Ectodermal cell (in vitro differentiated cells): ENCODE data around the gene PDCD4.
"Not testable (repeated sequence)": the region's sequence is repeated elsewhere in the genome, so short reads cannot be mapped to it uniquely, and the experiment has no call there.

ENCODE experiments used
- H3K27ac ChIP-seq: 2 replicates; pipeline ENCODE4 v1.7.0; 2013; ENCODE audit warnings: mild to moderate bottlenecking, low read depth, low read length; ENCODE audit not compliant: insufficient read depth, poor library complexity, severe bottlenecking
- H3K27me3 ChIP-seq: 2 replicates; pipeline ENCODE4 v1.7.0; 2013; ENCODE audit warnings: mild to moderate bottlenecking, low read length; ENCODE audit not compliant: insufficient read depth, control insufficient read depth, poor library complexity, severe bottlenecking
- H3K36me3 ChIP-seq: one replicate; pipeline ENCODE4 v1.7.0; 2013; ENCODE audit warnings: low read length; ENCODE audit not compliant: control insufficient read depth, insufficient read depth
- H3K4me1 ChIP-seq: one replicate; pipeline ENCODE4 v1.7.0; 2013; ENCODE audit warnings: low read length; ENCODE audit not compliant: control insufficient read depth, insufficient read depth
- H3K4me3 ChIP-seq: 2 replicates; pipeline ENCODE4 v1.7.0; 2013; ENCODE audit warnings: low read depth, low read length, control low read depth; ENCODE audit not compliant: insufficient read depth
- H3K9me3 ChIP-seq: 2 replicates; pipeline ENCODE4 v1.7.0; 2013; ENCODE audit warnings: mild to moderate bottlenecking, low read length, moderate library complexity; ENCODE audit not compliant: control insufficient read depth
- WGBS, 2 experiments: methylation state at CpG; one replicate each; pipeline ENCODE4 v1.1.7; 2013; ENCODE audit warnings: missing lambda C conversion rate in 2 of 2; 5-methylcytosine and 5-hydroxymethylcytosine counted together

Gene PDCD4

GRCh38 chr10:110861476-110861875 lies 10.3 kb upstream of the PDCD4 start:
- Histone ChIP-seq H3K9me3 (no peaks in the 10 kb centered on the region), H3K27ac (no peak overlapping the region), H3K36me3 (no peaks in the 10 kb centered on the region), H3K4me3 (no peak overlapping the region), H3K27me3 (peaks cover 10% of the 10 kb centered on the region), H3K4me1 (peaks cover 20% of the 10 kb centered on the region)
- WGBS, 2 experiments, result 100% methylated on average over 1 of the region's 2 CpGs

- Histone ChIP-seq H3K9me3 (no peaks in the 10 kb centered on the region), H3K36me3 (no peaks in the 10 kb centered on the region), H3K27me3 (peaks cover 10% of the 10 kb centered on the region), H3K27ac (no peak overlapping the region), H3K4me3 (no peak overlapping the region), H3K4me1 (peaks cover 20% of the 10 kb centered on the region)
- 93% methylated on average over 6 of the region's 6 CpGs for whole genome bisulfite sequencing, 2 experiments
These were observed 9.6 kb upstream of the PDCD4 start for GRCh38 chr10:110861930-110862649.

GRCh38 chr10:110862961-110863360 lies 8.8 kb upstream of the PDCD4 start:
- WGBS, 2 experiments, result 92 to 93% methylated on average over 6 of the region's 6 CpGs
- Histone ChIP-seq H3K36me3 (no peaks in the 10 kb centered on the region), H3K9me3 (no peaks in the 10 kb centered on the region), H3K4me3 (no peak overlapping the region), H3K4me1 (peaks cover 20% of the 10 kb centered on the region), H3K27ac (no peak overlapping the region), H3K27me3 (peaks cover 10% of the 10 kb centered on the region)

GRCh38 chr10:110863361-110863760 lies 8.4 kb upstream of the PDCD4 start:
- H3K27ac ChIP-seq, result no peak overlapping the region
- peaks cover 10% of the 10 kb centered on the region for H3K27me3 ChIP-seq
- H3K4me3 ChIP-seq, result no peak overlapping the region
- no peaks in the 10 kb centered on the region for H3K36me3 ChIP-seq
- H3K4me1 ChIP-seq, result peaks cover 20% of the 10 kb centered on the region
- no peaks in the 10 kb centered on the region for H3K9me3 ChIP-seq

- peaks cover 20% of the 10 kb centered on the region for H3K4me1 ChIP-seq
- no peaks in the 10 kb centered on the region for H3K9me3 ChIP-seq
- no peak overlapping the region for H3K27ac ChIP-seq
- peaks cover 10% of the 10 kb centered on the region for H3K27me3 ChIP-seq
- H3K4me3 ChIP-seq, result no peak overlapping the region
- 93 to 96% methylated on average over 2 of the region's 2 CpGs for WGBS, 2 experiments
- no peaks in the 10 kb centered on the region for H3K36me3 ChIP-seq
These were observed 7.8 kb upstream of the PDCD4 start for GRCh38 chr10:110863956-110864355.

- H3K9me3 ChIP-seq, result no peaks in the 10 kb centered on the region
- peaks cover 20% of the 10 kb centered on the region for H3K4me1 ChIP-seq
- peaks cover 10% of the 10 kb centered on the region for H3K27me3 ChIP-seq
- no peak overlapping the region for H3K27ac ChIP-seq
- no peaks in the 10 kb centered on the region for H3K36me3 ChIP-seq
- WGBS, 2 experiments, result 45 to 60% methylated on average over 6 of the region's 6 CpGs
- no peak overlapping the region for H3K4me3 ChIP-seq
These were observed 7.0 kb upstream of the PDCD4 start for GRCh38 chr10:110864662-110865140.

- Histone ChIP-seq H3K9me3 (no peaks in the 10 kb centered on the region), H3K36me3 (no peaks in the 10 kb centered on the region), H3K27ac (no peak overlapping the region), H3K27me3 (peaks cover 10% of the 10 kb centered on the region), H3K4me1 (peaks cover 21% of the 10 kb centered on the region), H3K4me3 (no peak overlapping the region)
- WGBS, 2 experiments, result 88 to 91% methylated on average over 6 of the region's 6 CpGs
These were observed 6.4 kb upstream of the PDCD4 start for GRCh38 chr10:110865186-110865808.

- peaks cover 27% of the 10 kb centered on the region for H3K4me1 ChIP-seq
- no peak overlapping the region for H3K4me3 ChIP-seq
- WGBS, 2 experiments, result 86 to 88% methylated on average over 3 to 4 of the region's 4 CpGs
- H3K27ac ChIP-seq, result no peak overlapping the region
- H3K9me3 ChIP-seq, result no peaks in the 10 kb centered on the region
- H3K27me3 ChIP-seq, result peaks cover 10% of the 10 kb centered on the region
- H3K36me3 ChIP-seq, result no peaks in the 10 kb centered on the region
These were observed 5.8 kb upstream of the PDCD4 start for GRCh38 chr10:110865809-110866482.

- peaks cover 30% of the 10 kb centered on the region for H3K4me1 ChIP-seq
- not testable (repeated sequence) for H3K36me3 ChIP-seq, H3K27me3 ChIP-seq, H3K9me3 ChIP-seq, H3K27ac ChIP-seq, H3K4me3 ChIP-seq
- WGBS, 2 experiments, result 82 to 90% methylated on average over 8 of the region's 8 CpGs
These were observed 4.5 kb upstream of the PDCD4 start for GRCh38 chr10:110867011-110867806.
